Breast epithelium (tissue), 4 donors: Measurements from ENCODE around the gene TMED3. TPM values are rescaled to one million over a fixed set of nuclear protein-coding genes. Genes with fewer than 3 reads are reported as not detected.

Source experiments
- DNase-seq, 2 donors: peaks; one replicate each; pipeline ENCODE4 v3.0.0-alpha.2; 2019; ENCODE audit warnings: low spot score in 2 of 2
- H3K27ac ChIP-seq, 2 donors: fragments of 200-600 bp; sonication (generic) in 1 of 2; one replicate each; pipeline ENCODE4 v1.5.1; 2016 to 2019; ENCODE audit warnings: mild to moderate bottlenecking in 1 of 2
- H3K27me3 ChIP-seq, 2 donors: fragments of 200-600 bp; sonication (generic) in 1 of 2; one replicate each; pipeline versions ENCODE4 v1.5.1 to v1.6.0; 2017 to 2019; ENCODE audit warnings: control low read depth in 1 of 2, mild to moderate bottlenecking in 1 of 2
- H3K36me3 ChIP-seq: fragments of 200-600 bp; one replicate; pipeline ENCODE4 v1.5.1; 2019
- H3K4me1 ChIP-seq, 2 donors: fragments of 200-600 bp; sonication (generic); one replicate each; pipeline ENCODE4 v1.5.1; 2016 to 2019; ENCODE audit warnings: control low read depth in 1 of 2
- H3K4me3 ChIP-seq, 3 donors: fragments of 200-600 bp; sonication (generic); 1 replicate in 2 of 3; 2 replicates in 1 of 3; pipeline ENCODE4 v1.5.1; 2016 to 2019; ENCODE audit warnings: mild to moderate bottlenecking in 3 of 3, moderate library complexity in 2 of 3
- H3K9me3 ChIP-seq, 2 donors: fragments of 200-600 bp; sonication (generic) in 1 of 2; one replicate each; pipeline ENCODE4 v1.5.1; 2016 to 2019; ENCODE audit warnings: control low read depth in 1 of 2
- POLR2A ChIP-seq: fragments of 450-650 bp; IDR thresholded peaks from one replicate; pipeline ENCODE4 v1.6.1; 2016; ENCODE audit warnings: antibody characterized with exemption, mild to moderate bottlenecking, moderate library complexity
- POLR2AphosphoS5 ChIP-seq, 3 donors: sonication (generic); formaldehyde crosslinking; IDR thresholded peaks; one replicate each; pipeline ENCODE4 v1.6.1; 2017; ENCODE audit warnings: antibody characterized with exemption in 3 of 3
- intact Hi-C: fragments of 100-400 bp; cut with DNase I; formaldehyde crosslinking; loops from one replicate; pipeline ENCODE4 v1.15.1; 2023; ENCODE audit warnings: low total_unique reads
- total RNA-seq, 3 donors: library from RNA; depleted of rRNA; stranded (reverse); fragments of >200 nt; gene quantifications; one replicate each; pipeline ENCODE4 v1.1.0, GENCODE V29; 2016
- TF ChIP-seq, protein P1 (sequence below), 3 donors: fragments of 450-650 bp; IDR thresholded peaks; one replicate each; pipeline ENCODE4 v1.5.1; 2016 to 2017; ENCODE audit warnings: antibody characterized with exemption in 3 of 3, mild to moderate bottlenecking in 3 of 3, moderate library complexity in 3 of 3

Gene TMED3
- total RNA-seq, 3 donors from 2014 or later = 34.1 to 81.5 (median 80.6) TPM

DNA sequence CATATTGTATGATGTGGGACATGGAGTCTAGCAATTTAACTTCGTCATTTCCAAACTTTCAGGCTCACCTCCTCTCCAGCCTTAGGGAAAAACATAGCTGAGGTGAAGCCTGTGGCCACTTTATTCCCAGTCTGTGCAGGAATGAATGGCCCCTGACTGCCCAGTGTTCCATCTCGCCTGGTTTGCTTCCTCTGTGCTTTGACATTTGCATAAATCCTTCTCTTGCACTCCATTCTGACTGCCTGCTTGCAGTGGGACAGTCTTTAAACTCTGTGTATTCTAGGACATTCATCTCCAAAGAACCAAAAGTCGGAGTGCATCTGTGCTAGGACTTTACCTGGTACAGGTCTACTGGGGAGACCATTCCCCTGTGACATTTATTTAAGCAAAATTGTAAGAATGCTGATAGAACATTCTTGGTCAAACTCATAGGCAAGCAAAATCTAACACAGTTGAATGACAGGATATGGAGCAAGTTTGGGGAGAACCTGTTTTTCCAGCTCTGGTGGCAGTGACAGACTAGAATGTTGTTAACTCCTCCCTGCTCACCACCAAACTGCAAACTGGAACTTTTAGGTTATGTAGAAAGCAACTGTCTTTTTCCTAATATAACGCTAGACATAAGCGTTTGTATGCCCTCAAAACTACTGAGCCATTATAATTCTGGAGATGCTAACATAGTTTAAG, 22.1 kb downstream of the TMED3 start:
- TF ChIP-seq POLR2AphosphoS5 (IDR thresholded peaks at IDR 0.05) (no peak), POLR2A (no peak)
- TF ChIP-seq, protein P1, sequence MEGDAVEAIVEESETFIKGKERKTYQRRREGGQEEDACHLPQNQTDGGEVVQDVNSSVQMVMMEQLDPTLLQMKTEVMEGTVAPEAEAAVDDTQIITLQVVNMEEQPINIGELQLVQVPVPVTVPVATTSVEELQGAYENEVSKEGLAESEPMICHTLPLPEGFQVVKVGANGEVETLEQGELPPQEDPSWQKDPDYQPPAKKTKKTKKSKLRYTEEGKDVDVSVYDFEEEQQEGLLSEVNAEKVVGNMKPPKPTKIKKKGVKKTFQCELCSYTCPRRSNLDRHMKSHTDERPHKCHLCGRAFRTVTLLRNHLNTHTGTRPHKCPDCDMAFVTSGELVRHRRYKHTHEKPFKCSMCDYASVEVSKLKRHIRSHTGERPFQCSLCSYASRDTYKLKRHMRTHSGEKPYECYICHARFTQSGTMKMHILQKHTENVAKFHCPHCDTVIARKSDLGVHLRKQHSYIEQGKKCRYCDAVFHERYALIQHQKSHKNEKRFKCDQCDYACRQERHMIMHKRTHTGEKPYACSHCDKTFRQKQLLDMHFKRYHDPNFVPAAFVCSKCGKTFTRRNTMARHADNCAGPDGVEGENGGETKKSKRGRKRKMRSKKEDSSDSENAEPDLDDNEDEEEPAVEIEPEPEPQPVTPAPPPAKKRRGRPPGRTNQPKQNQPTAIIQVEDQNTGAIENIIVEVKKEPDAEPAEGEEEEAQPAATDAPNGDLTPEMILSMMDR (IDR thresholded peaks at IDR 0.05) = no peak
- Histone ChIP-seq H3K4me3 (no peak overlapping the region), H3K27me3 (no peaks in the 10 kb centered on the region), H3K9me3 (no peaks in the 10 kb centered on the region), H3K27ac (no peak overlapping the region), H3K4me1 (no peaks in the 10 kb centered on the region), H3K36me3 (no peaks in the 10 kb centered on the region)
- intact Hi-C loops = no loop called here
- no peak for DNase-seq

DNA sequence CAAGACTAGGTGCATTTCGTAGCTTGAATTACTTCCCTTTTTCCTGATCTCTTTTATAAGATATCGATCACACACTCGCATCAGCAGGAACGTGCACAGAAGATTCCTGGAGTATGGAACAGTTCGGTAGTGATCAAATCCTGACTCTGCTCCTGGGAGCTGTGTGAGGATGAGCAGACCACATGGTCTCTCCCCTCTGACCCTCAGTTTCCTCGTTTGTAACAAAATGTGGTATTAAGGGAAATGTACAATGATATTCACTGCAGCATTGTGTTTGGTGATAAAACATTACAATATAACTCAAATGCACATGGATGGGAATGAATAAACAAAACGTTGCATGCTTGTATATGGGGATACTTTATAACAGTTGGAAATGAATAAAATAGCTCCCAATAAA, 26.7 kb downstream of the TMED3 start:
- Histone ChIP-seq H3K9me3 (no peaks in the 10 kb centered on the region), H3K27ac (no peak overlapping the region), H3K4me3 (no peak overlapping the region), H3K36me3 (no peaks in the 10 kb centered on the region), H3K27me3 (no peaks in the 10 kb centered on the region), H3K4me1 (no peaks in the 10 kb centered on the region)
- TF ChIP-seq POLR2AphosphoS5 (IDR thresholded peaks at IDR 0.05) = no peak
- no peak for TF ChIP-seq POLR2A
- TF ChIP-seq, protein P1 (IDR thresholded peaks at IDR 0.05) = no peak
- DNase-seq = no peak
- intact Hi-C loops = no loop called here

DNA sequence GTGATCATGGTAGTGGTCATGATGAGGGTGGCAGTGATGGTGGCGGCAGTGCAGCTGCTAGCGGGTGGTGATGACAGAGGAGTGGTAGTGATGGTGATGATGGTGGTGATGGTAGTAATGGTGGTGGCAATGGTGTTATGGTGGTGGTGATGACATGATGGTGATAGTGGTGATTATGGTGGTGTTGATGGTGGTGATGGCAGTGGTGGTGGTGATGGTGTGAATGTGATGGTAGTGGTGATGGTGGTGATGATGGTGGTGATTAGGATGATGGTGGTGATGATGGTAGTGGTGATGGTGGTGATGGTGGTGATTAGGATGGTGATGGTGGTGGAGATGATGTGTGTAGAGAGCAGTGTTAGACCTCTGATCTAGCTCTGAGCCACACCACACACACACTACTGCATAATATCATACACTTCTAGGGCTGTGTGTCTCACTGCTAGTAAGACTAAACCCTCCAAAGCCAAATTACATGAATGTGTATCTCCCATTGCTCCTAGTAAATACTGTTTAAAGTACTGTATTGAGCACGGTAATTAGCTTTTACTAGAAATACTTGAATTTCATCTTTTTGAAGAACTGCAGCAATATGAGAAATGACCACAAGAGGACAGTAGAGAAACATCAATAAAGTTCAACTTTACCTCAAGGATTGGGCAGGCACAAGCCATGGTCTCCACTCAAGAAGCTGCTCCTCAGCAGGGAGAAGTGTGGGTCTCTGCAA, 28.8 kb downstream of the TMED3 start:
- no peaks in the 10 kb centered on the region for H3K36me3 ChIP-seq
- no peak overlapping the region for H3K27ac ChIP-seq
- DNase-seq = no peak
- TF ChIP-seq, protein P1 (IDR thresholded peaks at IDR 0.05) = peak in 2 of 3 donors; percentile 68 to 78
- no peak for TF ChIP-seq POLR2A
- H3K4me3 ChIP-seq = no peak overlapping the region
- H3K27me3 ChIP-seq = no peaks in the 10 kb centered on the region
- H3K4me1 ChIP-seq = no peaks in the 10 kb centered on the region
- intact Hi-C loops = no loop called here
- H3K9me3 ChIP-seq = no peaks in the 10 kb centered on the region

GRCh38 chr15:79340315-79340602, 29.3 kb downstream of the TMED3 start:
- Histone ChIP-seq H3K27me3 (no peaks in the 10 kb centered on the region), H3K4me3 (no peak overlapping the region), H3K9me3 (no peaks in the 10 kb centered on the region), H3K36me3 (no peaks in the 10 kb centered on the region), H3K4me1 (no peaks in the 10 kb centered on the region), H3K27ac (no peak overlapping the region)
- intact Hi-C loops = no loop called here
- no peak for DNase-seq
- TF ChIP-seq, protein P1 (IDR thresholded peaks at IDR 0.05) = no peak
- TF ChIP-seq POLR2AphosphoS5 (IDR thresholded peaks at IDR 0.05) = no peak
- no peak for TF ChIP-seq POLR2A

DNA sequence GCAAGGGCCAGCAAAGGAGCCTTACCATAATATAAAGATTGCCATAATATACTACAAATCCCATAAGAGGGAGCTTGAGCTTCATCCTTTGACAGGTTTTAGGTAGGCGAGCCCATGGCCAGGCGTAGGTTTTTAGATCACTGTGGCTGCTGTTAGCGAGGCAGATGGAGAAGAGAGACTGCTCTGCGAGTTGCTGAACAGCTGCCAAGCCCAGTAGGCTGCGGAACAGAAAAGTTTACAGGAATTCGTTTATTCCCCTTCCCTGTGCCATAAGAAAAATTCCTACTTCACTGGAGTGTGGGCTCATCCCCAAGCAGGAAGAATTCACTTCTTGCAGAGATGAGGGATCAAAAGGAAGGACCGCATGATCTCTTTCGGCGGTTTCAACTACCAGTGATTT, 30.5 kb downstream of the TMED3 start:
- Histone ChIP-seq H3K27me3 (no peaks in the 10 kb centered on the region), H3K9me3 (no peaks in the 10 kb centered on the region), H3K36me3 (no peaks in the 10 kb centered on the region), H3K4me1 (no peaks in the 10 kb centered on the region), H3K27ac (no peak overlapping the region), H3K4me3 (no peak overlapping the region)
- DNase-seq = no peak
- TF ChIP-seq POLR2AphosphoS5 (IDR thresholded peaks at IDR 0.05) (no peak), POLR2A (no peak)
- TF ChIP-seq, protein P1 (IDR thresholded peaks at IDR 0.05) = no peak
- intact Hi-C loops = no loop called here
